HG02623 (cell line): ENCODE measurements around the gene UBE2H.

Source experiments
- ATAC-seq: cut with Tn5 transposase; IDR thresholded peaks from one replicate; pipeline ENCODE4 v1.9.1; 2021; ENCODE audit warnings: moderate library complexity; ENCODE audit not compliant: unreplicated experiment

UBE2H gene

GRCh38 chr7:129950933-129951225 lies 1.9 kb downstream of the UBE2H start:
- ATAC-seq: no peak

- ATAC-seq: peak; percentile 22
These were observed 2.4 kb downstream of the UBE2H start for GRCh38 chr7:129950191-129950932.

- no peak for ATAC-seq
These were observed 3.2 kb downstream of the UBE2H start for GRCh38 chr7:129949292-129950133.

GRCh38 chr7:129948877-129949291 lies 3.9 kb downstream of the UBE2H start:
- ATAC-seq: no peak

- no peak for ATAC-seq
These were observed 4.4 kb downstream of the UBE2H start for GRCh38 chr7:129948338-129948737.

GRCh38 chr7:129947701-129948100 lies 5.1 kb downstream of the UBE2H start:
- no peak for ATAC-seq

- no peak for ATAC-seq
These were observed 5.7 kb downstream of the UBE2H start for GRCh38 chr7:129947049-129947448.

GRCh38 chr7:129946282-129946681 lies 6.5 kb downstream of the UBE2H start:
- no peak for ATAC-seq

GRCh38 chr7:129943352-129943751 lies 9.4 kb downstream of the UBE2H start:
- no peak for ATAC-seq

- ATAC-seq: no peak
These were observed 12.4 kb downstream of the UBE2H start for GRCh38 chr7:129940329-129940728.

- ATAC-seq: no peak
These were observed 12.9 kb downstream of the UBE2H start for GRCh38 chr7:129939881-129940280.

- no peak for ATAC-seq
These were observed 19.1 kb downstream of the UBE2H start for GRCh38 chr7:129933627-129934026.

GRCh38 chr7:129926618-129927017 lies 26.1 kb downstream of the UBE2H start:
- ATAC-seq: no peak

GRCh38 chr7:129925416-129926002 lies 27.3 kb downstream of the UBE2H start:
- no peak for ATAC-seq

GRCh38 chr7:129924602-129925001 lies 28.2 kb downstream of the UBE2H start:
- no peak for ATAC-seq

GRCh38 chr7:129923709-129924108 lies 29.1 kb downstream of the UBE2H start:
- ATAC-seq: no peak

- ATAC-seq: no peak
These were observed 33.3 kb downstream of the UBE2H start for GRCh38 chr7:129919492-129919891.

- ATAC-seq: no peak
These were observed 33.8 kb downstream of the UBE2H start for GRCh38 chr7:129918922-129919321.

GRCh38 chr7:129917934-129918333 lies 34.8 kb downstream of the UBE2H start:
- no peak for ATAC-seq

GRCh38 chr7:129914536-129915272 lies 38.1 kb downstream of the UBE2H start:
- no peak for ATAC-seq

- ATAC-seq: no peak
These were observed 39.3 kb downstream of the UBE2H start for GRCh38 chr7:129913428-129913827.
